NCI-H1417 treated with DMSO at 0.1 percent for 48 hours (cell line): ENCODE data around the gene ARHGEF35.
"Not testable (repeated sequence)": the region's sequence is repeated elsewhere in the genome, so short reads cannot be mapped to it uniquely, and the experiment has no call there.

ENCODE experiments used
- DNase-seq: peaks from one replicate; lab custom pipeline; 2025; lab: John Stamatoyannopoulos, UW

Gene ARHGEF35

DNA sequence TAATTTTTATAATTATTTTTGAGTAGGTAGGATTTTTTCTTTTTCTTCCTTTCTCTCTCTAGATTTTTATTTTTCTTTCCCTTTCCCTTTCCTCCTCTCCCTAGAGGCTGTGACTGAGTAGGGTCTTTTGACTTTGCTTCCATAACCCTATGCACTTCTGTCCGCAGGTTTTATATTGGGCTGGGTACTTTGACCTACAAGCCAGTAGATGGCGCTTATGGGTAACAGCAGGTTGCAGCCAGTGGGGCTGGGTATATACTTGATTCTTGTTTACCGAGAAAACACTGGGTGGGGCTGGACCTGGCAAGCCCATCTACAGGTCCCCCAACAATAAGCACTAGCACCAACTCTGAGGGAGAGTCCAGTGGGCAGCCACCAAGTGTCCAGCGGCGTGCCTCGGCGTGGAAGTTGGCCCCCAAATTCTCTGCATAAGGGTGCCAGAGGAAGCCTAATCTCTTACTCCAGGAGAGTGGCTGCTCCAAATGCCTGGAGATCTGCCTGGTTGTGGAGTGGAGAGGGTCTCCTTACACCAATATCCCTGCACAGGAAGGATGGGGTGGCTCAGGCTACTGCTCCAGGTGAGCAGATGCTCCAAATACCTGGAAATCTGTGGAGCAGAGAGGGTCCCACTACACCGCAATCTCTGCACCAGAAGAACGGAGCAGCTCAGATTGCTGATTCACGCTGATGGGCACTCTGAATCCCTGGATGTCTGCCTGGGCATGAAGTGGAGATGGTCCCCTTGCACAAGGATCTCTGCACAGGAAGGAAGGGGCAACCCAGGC lies 17.1 kb downstream of the ARHGEF35 start:
- not testable (repeated sequence) for DNase-seq

DNA sequence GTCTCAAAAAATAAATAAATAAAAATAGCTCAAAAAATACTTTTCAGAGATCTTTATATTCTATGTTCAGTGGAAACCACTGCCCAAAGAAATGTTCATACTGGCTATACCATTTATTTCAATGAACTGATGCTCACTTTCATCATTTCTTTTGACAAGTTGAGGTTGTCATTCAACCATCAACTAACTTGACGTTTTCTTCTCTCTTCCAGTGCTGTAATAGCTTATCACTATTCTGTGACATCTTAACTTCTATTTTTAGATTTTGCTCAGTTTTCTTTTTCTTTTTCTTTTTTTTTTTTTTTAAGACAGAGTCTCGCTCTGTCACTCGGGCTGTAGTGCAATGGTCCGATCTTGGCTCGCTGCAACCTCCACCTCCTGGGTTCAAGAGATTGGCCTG lies 21.0 kb downstream of the ARHGEF35 start:
- no peak for DNase-seq

DNA sequence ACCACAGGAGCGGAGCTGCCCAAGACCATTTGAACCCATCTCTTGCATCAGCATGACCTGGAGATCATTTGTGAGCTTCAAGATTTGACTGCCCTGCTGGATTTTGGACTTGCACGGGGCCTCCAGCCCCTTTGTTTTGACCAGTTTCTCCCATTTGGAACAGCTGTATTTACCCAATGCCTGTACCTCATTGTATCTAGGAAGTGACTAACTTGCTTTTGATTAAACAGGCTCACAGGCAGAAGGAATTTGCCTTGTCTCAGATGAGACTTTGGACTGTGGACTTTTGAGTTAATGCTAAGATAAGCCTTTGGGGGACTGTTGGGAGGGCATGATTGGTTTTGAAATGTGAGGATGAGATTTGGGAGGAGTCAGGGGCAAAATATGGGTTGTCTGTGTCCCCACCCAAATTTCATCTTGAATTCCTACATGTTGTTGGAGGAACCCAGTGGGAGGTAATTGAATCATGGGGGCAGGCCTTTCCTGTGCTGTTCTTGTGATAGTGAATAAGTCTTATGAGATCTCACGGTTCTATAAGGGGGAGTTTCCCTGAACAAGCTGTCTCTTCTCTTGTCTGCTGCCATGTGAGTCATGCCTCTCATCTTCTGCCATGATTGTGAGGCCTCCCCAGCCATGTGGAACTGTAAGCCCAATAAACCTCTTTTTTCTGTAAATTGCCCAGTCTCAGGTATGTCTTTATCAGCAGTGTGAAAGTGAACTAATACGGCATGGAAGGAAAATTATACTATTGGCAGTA lies 23.9 kb downstream of the ARHGEF35 start:
- not testable (repeated sequence) for DNase-seq

DNA sequence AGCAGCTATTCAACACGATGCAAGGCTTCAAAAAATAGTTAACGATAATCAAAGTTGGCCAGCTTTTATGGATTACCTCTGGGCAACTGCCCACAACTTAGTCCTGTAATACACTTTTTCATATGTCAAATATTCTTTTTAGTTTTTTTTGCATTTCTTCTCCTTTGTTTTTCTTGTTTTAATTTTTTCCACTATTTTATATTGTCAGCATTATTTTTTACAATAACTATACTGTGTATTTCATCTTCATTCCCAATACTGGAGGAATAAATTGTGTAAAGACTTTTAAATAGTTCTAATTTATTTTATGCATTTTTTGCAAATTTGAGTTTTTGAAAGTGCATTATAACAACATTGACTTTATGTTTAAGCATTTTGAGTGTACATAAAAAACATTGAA lies 30.8 kb downstream of the ARHGEF35 start:
- no peak for DNase-seq

DNA sequence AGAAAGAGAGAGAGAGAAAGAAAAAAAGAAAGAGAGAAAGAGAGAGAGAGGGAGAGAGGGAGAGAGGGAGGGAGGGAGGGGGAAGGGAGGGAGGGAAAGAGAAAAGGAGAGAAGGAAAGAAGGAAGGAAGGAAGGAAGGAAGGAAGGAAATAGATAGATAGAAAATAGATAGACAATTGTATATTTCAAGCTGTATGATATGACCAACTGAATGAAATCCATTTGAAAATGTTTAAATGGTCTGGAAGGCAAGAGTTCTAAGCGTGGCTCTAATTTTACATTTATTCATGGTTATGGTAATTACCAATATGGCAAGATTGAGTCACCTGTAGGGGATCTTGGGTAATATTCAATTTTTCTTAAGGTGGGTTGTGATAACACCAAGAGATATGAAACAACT lies 36.8 kb downstream of the ARHGEF35 start:
- DNase-seq = no peak

DNA sequence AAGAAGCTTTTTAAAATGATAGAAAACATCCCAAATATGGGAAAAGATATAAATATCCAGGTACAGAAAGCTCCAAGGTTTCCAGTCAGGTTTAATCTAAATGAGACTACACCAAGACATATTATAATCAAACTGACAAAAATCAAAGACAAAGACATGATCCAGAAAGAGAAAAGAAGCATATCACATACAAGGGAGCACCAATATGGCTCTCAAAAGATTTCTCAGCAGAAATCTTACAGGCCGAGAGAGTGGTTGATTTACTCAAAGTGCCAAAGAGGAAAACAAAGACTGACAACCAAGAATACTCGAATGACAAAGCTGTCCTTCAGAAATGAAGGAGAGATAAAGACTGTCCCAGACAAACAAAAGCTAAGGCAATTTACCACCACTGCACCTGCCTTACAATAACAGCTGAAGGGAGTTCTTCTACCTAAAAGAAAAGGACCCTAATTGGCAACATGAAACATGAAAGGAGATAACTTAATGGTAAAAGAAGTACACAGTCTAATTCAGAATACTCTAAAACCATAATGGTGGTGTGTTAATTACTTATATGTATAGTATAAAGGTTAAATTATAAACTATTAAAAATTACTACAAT lies 47.3 kb downstream of the ARHGEF35 start:
- no peak for DNase-seq

DNA sequence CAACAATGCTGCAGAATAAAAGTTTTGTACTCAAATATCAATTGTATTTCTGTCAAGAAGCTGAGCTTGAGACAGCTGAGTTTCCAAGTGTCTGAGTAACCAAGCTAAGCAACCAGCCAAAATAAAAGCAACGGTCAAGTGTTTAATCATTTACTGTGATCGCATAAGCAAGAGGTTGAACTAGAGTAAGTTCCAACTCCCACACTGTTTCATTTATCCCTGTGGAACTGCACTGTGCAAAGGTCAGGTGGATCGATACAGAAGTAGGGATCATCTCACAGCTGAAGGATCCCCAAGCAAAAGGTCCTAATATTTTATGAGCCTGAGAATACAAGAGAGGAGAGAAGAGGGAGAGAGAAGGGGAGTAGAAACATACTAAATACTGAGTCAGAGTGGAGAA lies 51.2 kb downstream of the ARHGEF35 start:
- no peak for DNase-seq

DNA sequence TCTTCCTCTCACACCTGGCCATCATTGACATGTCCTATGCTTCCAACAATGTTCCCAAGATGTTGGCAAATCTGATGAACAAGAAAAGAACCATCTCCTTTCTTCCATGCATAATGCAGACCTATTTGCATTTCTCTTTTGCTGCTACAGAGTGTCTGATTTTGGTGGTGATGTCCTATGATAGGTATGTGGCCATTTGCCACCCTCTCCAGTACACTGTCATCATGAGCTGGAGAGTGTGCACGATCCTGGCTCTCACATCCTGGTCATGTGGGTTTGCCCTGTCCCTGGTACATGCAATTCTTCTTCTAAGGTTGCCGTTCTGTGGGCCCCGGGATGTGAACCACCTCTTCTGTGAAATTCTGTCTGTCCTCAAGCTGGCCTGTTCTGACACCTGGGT lies 53.4 kb downstream of the ARHGEF35 start:
- no peak for DNase-seq

DNA sequence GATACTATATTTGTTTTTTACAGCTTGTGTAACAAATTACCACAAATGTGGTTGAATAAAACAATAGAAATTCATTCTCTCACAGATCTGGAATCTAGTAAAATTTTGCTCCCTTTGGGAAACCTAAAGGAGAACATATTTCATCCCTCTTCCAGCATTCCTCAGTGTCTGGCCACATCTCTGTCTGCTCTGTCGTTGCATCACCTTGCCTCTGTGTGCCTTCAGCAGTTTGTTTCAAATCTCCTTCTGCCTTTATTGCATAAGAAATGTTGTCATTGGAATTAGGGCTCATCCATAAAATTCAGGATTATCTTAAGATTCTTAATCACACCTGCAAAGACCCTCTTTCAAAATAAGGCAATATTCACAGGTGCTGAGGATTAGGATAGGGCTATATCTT lies 58.1 kb downstream of the ARHGEF35 start:
- DNase-seq = no peak
